Stimulated activated CD8-positive, alpha-beta memory T cell treated with anti-CD3 and anti-CD28 coated beads, Interleukin-2, amount 100 ng/mL, for 48 hours (primary cell): ENCODE measurements around the gene EFNA2.
"Not testable (repeated sequence)": the region's sequence is repeated elsewhere in the genome, so short reads cannot be mapped to it uniquely, and the experiment has no call there.

Source experiments
- DNase-seq, 2 donors: peaks; one replicate each; pipeline ENCODE4 v3.0.0-alpha.2; 2020; ENCODE audit warnings: low read depth in 2 of 2

Gene EFNA2

GRCh38 chr19:1298235-1298634 lies 12.6 kb downstream of the EFNA2 start:
- DNase-seq: no peak

GRCh38 chr19:1299801-1300200 lies 14.1 kb downstream of the EFNA2 start:
- no peak for DNase-seq

- DNase-seq: no peak
Measured at GRCh38 chr19:1300744-1301490, 15.2 kb downstream of the EFNA2 start.

GRCh38 chr19:1302533-1303239 lies 17.0 kb downstream of the EFNA2 start:
- DNase-seq: no peak

- DNase-seq: no peak
Measured at GRCh38 chr19:1304197-1304924, 18.7 kb downstream of the EFNA2 start.

- not testable (repeated sequence) for DNase-seq
Measured at GRCh38 chr19:1305354-1305753, 19.7 kb downstream of the EFNA2 start.

- no peak for DNase-seq
Measured at GRCh38 chr19:1307320-1307719, 21.6 kb downstream of the EFNA2 start.

GRCh38 chr19:1307755-1308303 lies 22.2 kb downstream of the EFNA2 start:
- no peak for DNase-seq

GRCh38 chr19:1308718-1309117 lies 23.0 kb downstream of the EFNA2 start:
- no peak for DNase-seq

- no peak for DNase-seq
Measured at GRCh38 chr19:1309977-1310852, 24.5 kb downstream of the EFNA2 start.

GRCh38 chr19:1310853-1311180 lies 25.1 kb downstream of the EFNA2 start:
- no peak for DNase-seq

GRCh38 chr19:1311543-1312091 lies 25.9 kb downstream of the EFNA2 start:
- no peak for DNase-seq

- DNase-seq: no peak
Measured at GRCh38 chr19:1312767-1313694, 27.4 kb downstream of the EFNA2 start.

GRCh38 chr19:1313695-1314613 lies 28.3 kb downstream of the EFNA2 start:
- no peak for DNase-seq

GRCh38 chr19:1315470-1316166 lies 29.9 kb downstream of the EFNA2 start:
- DNase-seq: peak; percentile 20 to 25

- DNase-seq: no peak
Measured at GRCh38 chr19:1316466-1316865, 30.8 kb downstream of the EFNA2 start.

GRCh38 chr19:1317274-1318003 lies 31.8 kb downstream of the EFNA2 start:
- no peak for DNase-seq
